ENCODE data around the gene EAF1.

- no peak for TF ChIP-seq EZH2 (IDR thresholded peaks at IDR 0.05; ENCODE audit: low read length, missing control alignments)
- no peak for TF ChIP-seq CTCF (conservative IDR thresholded peaks at IDR 0.05 in 1 of 2, IDR thresholded peaks at IDR 0.05 in 1 of 2; ENCODE audit: low read depth in 1 of 2, low read length in 2 of 2)
Measured at GRCh38 chr3:15401936-15402335, 25.5 kb upstream of the EAF1 start.
